Measurements from ENCODE around the gene PRG2.

The PRG2 gene

GRCh38 chr11:57344826-57345225 lies 45.6 kb downstream of the PRG2 start:
- TF ChIP-seq ZFP30 (CRISPR knock-in tag; IDR thresholded peaks at IDR 0.05) (no peak), ZNF70 (CRISPR knock-in tag; IDR thresholded peaks at IDR 0.05) (no peak), PATZ1 (CRISPR knock-in tag; IDR thresholded peaks at IDR 0.05; ENCODE audit: borderline replicate concordance) (no peak), PPARA (CRISPR knock-in tag; IDR thresholded peaks at IDR 0.05; ENCODE audit: borderline replicate concordance) (no peak), ISL1 (CRISPR knock-in tag; IDR thresholded peaks at IDR 0.05) (no peak), OSR1 (CRISPR knock-in tag; IDR thresholded peaks at IDR 0.05) (no peak), RARB (CRISPR knock-in tag; IDR thresholded peaks at IDR 0.05) (no peak)
- TF ChIP-seq, protein P1, sequence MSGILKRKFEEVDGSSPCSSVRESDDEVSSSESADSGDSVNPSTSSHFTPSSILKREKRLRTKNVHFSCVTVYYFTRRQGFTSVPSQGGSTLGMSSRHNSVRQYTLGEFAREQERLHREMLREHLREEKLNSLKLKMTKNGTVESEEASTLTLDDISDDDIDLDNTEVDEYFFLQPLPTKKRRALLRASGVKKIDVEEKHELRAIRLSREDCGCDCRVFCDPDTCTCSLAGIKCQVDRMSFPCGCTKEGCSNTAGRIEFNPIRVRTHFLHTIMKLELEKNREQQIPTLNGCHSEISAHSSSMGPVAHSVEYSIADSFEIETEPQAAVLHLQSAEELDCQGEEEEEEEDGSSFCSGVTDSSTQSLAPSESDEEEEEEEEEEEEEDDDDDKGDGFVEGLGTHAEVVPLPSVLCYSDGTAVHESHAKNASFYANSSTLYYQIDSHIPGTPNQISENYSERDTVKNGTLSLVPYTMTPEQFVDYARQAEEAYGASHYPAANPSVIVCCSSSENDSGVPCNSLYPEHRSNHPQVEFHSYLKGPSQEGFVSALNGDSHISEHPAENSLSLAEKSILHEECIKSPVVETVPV (CRISPR knock-in tag; IDR thresholded peaks at IDR 0.05), result no peak
- ATAC-seq, result no peak

GRCh38 chr11:57343825-57344224 lies 46.6 kb downstream of the PRG2 start:
- no peak for ATAC-seq

More at GRCh38 chr11:57343825-57344224, 46.6 kb downstream of the PRG2 start:
- TF ChIP-seq ZC3H10 (CRISPR knock-in tag; IDR thresholded peaks at IDR 0.05) (no peak), ESRRG (CRISPR knock-in tag; IDR thresholded peaks at IDR 0.05) (no peak), ZNF70 (CRISPR knock-in tag; IDR thresholded peaks at IDR 0.05) (no peak), POU6F1 (CRISPR knock-in tag; IDR thresholded peaks at IDR 0.05; ENCODE audit: borderline replicate concordance, low read depth) (no peak), ZNF8 (CRISPR knock-in tag; IDR thresholded peaks at IDR 0.05) (no peak), ISL1 (CRISPR knock-in tag; IDR thresholded peaks at IDR 0.05) (no peak), SNAI2 (CRISPR knock-in tag; IDR thresholded peaks at IDR 0.05) (no peak), TOX (CRISPR knock-in tag; IDR thresholded peaks at IDR 0.05; ENCODE audit: borderline replicate concordance) (no peak), ZFP30 (CRISPR knock-in tag; IDR thresholded peaks at IDR 0.05) (no peak), GLIS3 (CRISPR knock-in tag; IDR thresholded peaks at IDR 0.05) (no peak), PATZ1 (CRISPR knock-in tag; IDR thresholded peaks at IDR 0.05; ENCODE audit: borderline replicate concordance) (no peak), CSDC2 (CRISPR knock-in tag; IDR thresholded peaks at IDR 0.05) (no peak), RARB (CRISPR knock-in tag; IDR thresholded peaks at IDR 0.05) (no peak), PPARA (CRISPR knock-in tag; IDR thresholded peaks at IDR 0.05; ENCODE audit: borderline replicate concordance) (no peak), TCF4 (CRISPR knock-in tag; IDR thresholded peaks at IDR 0.05; ENCODE audit: borderline replicate concordance) (no peak), OSR1 (CRISPR knock-in tag; IDR thresholded peaks at IDR 0.05) (no peak)
- TF ChIP-seq, protein P2, sequence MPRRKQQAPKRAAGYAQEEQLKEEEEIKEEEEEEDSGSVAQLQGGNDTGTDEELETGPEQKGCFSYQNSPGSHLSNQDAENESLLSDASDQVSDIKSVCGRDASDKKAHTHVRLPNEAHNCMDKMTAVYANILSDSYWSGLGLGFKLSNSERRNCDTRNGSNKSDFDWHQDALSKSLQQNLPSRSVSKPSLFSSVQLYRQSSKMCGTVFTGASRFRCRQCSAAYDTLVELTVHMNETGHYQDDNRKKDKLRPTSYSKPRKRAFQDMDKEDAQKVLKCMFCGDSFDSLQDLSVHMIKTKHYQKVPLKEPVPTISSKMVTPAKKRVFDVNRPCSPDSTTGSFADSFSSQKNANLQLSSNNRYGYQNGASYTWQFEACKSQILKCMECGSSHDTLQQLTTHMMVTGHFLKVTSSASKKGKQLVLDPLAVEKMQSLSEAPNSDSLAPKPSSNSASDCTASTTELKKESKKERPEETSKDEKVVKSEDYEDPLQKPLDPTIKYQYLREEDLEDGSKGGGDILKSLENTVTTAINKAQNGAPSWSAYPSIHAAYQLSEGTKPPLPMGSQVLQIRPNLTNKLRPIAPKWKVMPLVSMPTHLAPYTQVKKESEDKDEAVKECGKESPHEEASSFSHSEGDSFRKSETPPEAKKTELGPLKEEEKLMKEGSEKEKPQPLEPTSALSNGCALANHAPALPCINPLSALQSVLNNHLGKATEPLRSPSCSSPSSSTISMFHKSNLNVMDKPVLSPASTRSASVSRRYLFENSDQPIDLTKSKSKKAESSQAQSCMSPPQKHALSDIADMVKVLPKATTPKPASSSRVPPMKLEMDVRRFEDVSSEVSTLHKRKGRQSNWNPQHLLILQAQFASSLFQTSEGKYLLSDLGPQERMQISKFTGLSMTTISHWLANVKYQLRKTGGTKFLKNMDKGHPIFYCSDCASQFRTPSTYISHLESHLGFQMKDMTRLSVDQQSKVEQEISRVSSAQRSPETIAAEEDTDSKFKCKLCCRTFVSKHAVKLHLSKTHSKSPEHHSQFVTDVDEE (CRISPR knock-in tag; IDR thresholded peaks at IDR 0.05), result no peak
- TF ChIP-seq, protein P1 (CRISPR knock-in tag; IDR thresholded peaks at IDR 0.05), result no peak
